Muscle of back (tissue), 11 donors: ENCODE measurements around the gene CERKL. TPM values are rescaled to one million over a fixed set of nuclear protein-coding genes. Genes with fewer than 3 reads are reported as not detected.

Experiments
- DNase-seq, 3 donors: peaks; one replicate each; pipeline versions ENCODE4 v3.0.0 to v3.0.0-alpha.2; 2013
- polyA plus RNA-seq, 10 donors: library from polyadenylated mRNA; unstranded; fragments of 120-200 nt; gene quantifications; one replicate each; pipeline ENCODE4 v1.2.1, GENCODE V29; 2013; ENCODE audit not compliant: insufficient read length in 10 of 10

The CERKL gene
- polyA plus RNA-seq, 10 donors = 5.7 to 11.2 (median 8.3) TPM

GRCh38 chr2:181628590-181629585 is 28.0 kb downstream of the CERKL start:
- DNase-seq = no peak

- DNase-seq = no peak
Observed at GRCh38 chr2:181627545-181627944, 29.4 kb downstream of the CERKL start.

GRCh38 chr2:181626671-181627070 is 30.2 kb downstream of the CERKL start:
- DNase-seq = no peak

GRCh38 chr2:181623159-181623558 is 33.7 kb downstream of the CERKL start:
- DNase-seq = no peak

GRCh38 chr2:181621779-181622490 is 35.0 kb downstream of the CERKL start:
- DNase-seq = no peak

- no peak for DNase-seq
Observed at GRCh38 chr2:181619516-181619915, 37.4 kb downstream of the CERKL start.

GRCh38 chr2:181616715-181617114 is 40.2 kb downstream of the CERKL start:
- DNase-seq = no peak

GRCh38 chr2:181614874-181615638 is 41.8 kb downstream of the CERKL start:
- DNase-seq = no peak

- no peak for DNase-seq
Observed at GRCh38 chr2:181613241-181613640, 43.7 kb downstream of the CERKL start.

GRCh38 chr2:181607629-181608590 is 49.0 kb downstream of the CERKL start:
- no peak for DNase-seq

- DNase-seq = no peak
Observed at GRCh38 chr2:181605889-181606837, 50.7 kb downstream of the CERKL start.

GRCh38 chr2:181602017-181602416 is 54.9 kb downstream of the CERKL start:
- no peak for DNase-seq

GRCh38 chr2:181596556-181596955 is 60.3 kb downstream of the CERKL start:
- DNase-seq = no peak

GRCh38 chr2:181594322-181594721 is 62.6 kb downstream of the CERKL start:
- no peak for DNase-seq

GRCh38 chr2:181589779-181590178 is 67.1 kb downstream of the CERKL start:
- DNase-seq = no peak

- no peak for DNase-seq
Observed at GRCh38 chr2:181588546-181588945, 68.4 kb downstream of the CERKL start.

GRCh38 chr2:181586569-181587081 is 70.3 kb downstream of the CERKL start:
- no peak for DNase-seq

- no peak for DNase-seq
Observed at GRCh38 chr2:181585732-181586131, 71.2 kb downstream of the CERKL start.

- DNase-seq = no peak
Observed at GRCh38 chr2:181581534-181581933, 75.4 kb downstream of the CERKL start.
